Measurements from ENCODE around the gene PRKRIP1. TPM values are rescaled to one million over a fixed set of nuclear protein-coding genes. Genes with fewer than 3 reads are reported as not detected.

PRKRIP1 gene
- total and polyA plus RNA-seq, 2 experiments from 2014 or later, result 25.5 to 29.1 TPM

DNA sequence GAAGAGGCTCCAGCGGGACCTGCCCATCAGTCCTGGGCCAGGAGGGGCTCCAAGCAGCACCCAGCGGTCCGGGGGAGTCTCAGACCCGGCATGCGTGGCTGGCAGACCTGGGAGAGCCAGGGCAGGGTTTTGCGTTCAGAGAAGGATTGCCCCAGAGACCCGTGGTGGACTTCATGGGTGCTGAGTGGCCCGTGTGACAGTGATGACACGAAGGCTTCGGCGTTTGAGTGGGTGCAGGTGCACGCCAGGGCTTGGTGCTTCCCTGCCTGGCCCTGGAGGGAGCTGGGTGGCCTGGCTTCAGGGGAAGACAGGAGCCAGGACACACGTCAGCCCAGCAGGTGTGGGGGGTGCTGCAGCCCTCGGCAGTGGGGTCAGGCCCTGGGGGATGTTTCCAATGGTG lies 51.1 kb downstream of the PRKRIP1 start (continued):
- TF ChIP-seq, protein P1, sequence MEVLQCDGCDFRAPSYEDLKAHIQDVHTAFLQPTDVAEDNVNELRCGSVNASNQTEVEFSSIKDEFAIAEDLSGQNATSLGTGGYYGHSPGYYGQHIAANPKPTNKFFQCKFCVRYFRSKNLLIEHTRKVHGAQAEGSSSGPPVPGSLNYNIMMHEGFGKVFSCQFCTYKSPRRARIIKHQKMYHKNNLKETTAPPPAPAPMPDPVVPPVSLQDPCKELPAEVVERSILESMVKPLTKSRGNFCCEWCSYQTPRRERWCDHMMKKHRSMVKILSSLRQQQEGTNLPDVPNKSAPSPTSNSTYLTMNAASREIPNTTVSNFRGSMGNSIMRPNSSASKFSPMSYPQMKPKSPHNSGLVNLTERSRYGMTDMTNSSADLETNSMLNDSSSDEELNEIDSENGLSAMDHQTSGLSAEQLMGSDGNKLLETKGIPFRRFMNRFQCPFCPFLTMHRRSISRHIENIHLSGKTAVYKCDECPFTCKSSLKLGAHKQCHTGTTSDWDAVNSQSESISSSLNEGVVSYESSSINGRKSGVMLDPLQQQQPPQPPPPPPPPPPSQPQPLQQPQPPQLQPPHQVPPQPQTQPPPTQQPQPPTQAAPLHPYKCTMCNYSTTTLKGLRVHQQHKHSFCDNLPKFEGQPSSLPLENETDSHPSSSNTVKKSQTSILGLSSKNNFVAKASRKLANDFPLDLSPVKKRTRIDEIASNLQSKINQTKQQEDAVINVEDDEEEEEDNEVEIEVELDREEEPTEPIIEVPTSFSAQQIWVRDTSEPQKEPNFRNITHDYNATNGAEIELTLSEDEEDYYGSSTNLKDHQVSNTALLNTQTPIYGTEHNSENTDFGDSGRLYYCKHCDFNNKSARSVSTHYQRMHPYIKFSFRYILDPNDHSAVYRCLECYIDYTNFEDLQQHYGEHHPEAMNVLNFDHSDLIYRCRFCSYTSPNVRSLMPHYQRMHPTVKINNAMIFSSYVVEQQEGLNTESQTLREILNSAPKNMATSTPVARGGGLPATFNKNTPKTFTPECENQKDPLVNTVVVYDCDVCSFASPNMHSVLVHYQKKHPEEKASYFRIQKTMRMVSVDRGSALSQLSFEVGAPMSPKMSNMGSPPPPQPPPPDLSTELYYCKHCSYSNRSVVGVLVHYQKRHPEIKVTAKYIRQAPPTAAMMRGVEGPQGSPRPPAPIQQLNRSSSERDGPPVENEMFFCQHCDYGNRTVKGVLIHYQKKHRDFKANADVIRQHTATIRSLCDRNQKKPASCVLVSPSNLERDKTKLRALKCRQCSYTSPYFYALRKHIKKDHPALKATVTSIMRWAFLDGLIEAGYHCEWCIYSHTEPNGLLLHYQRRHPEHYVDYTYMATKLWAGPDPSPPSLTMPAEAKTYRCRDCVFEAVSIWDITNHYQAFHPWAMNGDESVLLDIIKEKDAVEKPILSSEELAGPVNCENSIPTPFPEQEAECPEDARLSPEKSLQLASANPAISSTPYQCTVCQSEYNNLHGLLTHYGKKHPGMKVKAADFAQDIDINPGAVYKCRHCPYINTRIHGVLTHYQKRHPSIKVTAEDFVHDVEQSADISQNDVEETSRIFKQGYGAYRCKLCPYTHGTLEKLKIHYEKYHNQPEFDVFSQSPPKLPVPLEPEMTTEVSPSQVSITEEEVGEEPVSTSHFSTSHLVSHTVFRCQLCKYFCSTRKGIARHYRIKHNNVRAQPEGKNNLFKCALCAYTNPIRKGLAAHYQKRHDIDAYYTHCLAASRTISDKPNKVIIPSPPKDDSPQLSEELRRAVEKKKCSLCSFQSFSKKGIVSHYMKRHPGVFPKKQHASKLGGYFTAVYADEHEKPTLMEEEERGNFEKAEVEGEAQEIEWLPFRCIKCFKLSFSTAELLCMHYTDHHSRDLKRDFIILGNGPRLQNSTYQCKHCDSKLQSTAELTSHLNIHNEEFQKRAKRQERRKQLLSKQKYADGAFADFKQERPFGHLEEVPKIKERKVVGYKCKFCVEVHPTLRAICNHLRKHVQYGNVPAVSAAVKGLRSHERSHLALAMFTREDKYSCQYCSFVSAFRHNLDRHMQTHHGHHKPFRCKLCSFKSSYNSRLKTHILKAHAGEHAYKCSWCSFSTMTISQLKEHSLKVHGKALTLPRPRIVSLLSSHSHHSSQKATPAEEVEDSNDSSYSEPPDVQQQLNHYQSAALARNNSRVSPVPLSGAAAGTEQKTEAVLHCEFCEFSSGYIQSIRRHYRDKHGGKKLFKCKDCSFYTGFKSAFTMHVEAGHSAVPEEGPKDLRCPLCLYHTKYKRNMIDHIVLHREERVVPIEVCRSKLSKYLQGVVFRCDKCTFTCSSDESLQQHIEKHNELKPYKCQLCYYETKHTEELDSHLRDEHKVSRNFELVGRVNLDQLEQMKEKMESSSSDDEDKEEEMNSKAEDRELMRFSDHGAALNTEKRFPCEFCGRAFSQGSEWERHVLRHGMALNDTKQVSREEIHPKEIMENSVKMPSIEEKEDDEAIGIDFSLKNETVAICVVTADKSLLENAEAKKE (CRISPR knock-in tag; IDR thresholded peaks at IDR 0.05), result no peak
- no peak for TF ChIP-seq EZH2 (IDR thresholded peaks at IDR 0.05; ENCODE audit: low read depth, unreplicated experiment)

DNA sequence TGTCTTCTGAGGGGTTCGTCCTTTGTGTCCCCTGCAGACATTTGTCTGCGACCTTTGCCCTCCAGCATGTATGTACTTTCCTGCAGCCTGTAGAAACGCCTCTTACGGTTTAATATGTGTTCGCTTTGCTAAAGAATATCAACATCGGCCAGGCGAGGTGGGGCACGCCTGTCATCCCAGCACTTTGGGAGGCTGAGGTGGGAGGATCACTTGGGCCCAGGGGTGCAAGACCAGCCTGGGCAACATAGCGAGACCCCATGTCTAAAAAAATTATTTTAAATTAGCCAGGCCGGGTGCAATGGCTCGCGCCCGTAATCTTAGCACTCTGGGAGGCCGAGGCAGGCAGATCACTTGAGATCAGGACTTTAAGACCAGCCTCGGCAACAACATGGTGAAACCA lies 53.0 kb downstream of the PRKRIP1 start:
- H4K20me1 ChIP-seq (replicated peaks; ENCODE audit: insufficient read depth), result no peaks in the 10 kb centered on the region; the same call in 1 of the 2 replicates
- TF ChIP-seq CREB1 (CRISPR knock-in tag; IDR thresholded peaks at IDR 0.05; ENCODE audit: low read depth) (no peak), ZNF114 (CRISPR knock-in tag; IDR thresholded peaks at IDR 0.05) (no peak), NANOG (IDR thresholded peaks at IDR 0.05; ENCODE audit: borderline replicate concordance) (no peak), EZH2phosphoT487 (IDR thresholded peaks at IDR 0.05; ENCODE audit: unreplicated experiment) (no peak), ZNF331 (CRISPR knock-in tag; IDR thresholded peaks at IDR 0.05; ENCODE audit: low read depth) (no peak), JUNB (IDR thresholded peaks at IDR 0.05; ENCODE audit: unreplicated experiment) (no peak), STAT1 (IDR thresholded peaks at IDR 0.05; ENCODE audit: unreplicated experiment) (no peak), POLR2AphosphoS5 (IDR thresholded peaks at IDR 0.05; ENCODE audit: low read depth) (no peak)
- TF ChIP-seq, protein P2, sequence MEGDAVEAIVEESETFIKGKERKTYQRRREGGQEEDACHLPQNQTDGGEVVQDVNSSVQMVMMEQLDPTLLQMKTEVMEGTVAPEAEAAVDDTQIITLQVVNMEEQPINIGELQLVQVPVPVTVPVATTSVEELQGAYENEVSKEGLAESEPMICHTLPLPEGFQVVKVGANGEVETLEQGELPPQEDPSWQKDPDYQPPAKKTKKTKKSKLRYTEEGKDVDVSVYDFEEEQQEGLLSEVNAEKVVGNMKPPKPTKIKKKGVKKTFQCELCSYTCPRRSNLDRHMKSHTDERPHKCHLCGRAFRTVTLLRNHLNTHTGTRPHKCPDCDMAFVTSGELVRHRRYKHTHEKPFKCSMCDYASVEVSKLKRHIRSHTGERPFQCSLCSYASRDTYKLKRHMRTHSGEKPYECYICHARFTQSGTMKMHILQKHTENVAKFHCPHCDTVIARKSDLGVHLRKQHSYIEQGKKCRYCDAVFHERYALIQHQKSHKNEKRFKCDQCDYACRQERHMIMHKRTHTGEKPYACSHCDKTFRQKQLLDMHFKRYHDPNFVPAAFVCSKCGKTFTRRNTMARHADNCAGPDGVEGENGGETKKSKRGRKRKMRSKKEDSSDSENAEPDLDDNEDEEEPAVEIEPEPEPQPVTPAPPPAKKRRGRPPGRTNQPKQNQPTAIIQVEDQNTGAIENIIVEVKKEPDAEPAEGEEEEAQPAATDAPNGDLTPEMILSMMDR (conservative IDR thresholded peaks at IDR 0.05; ENCODE audit: low read depth in 2 of 2), result no peak
- TF ChIP-seq, protein P3, sequence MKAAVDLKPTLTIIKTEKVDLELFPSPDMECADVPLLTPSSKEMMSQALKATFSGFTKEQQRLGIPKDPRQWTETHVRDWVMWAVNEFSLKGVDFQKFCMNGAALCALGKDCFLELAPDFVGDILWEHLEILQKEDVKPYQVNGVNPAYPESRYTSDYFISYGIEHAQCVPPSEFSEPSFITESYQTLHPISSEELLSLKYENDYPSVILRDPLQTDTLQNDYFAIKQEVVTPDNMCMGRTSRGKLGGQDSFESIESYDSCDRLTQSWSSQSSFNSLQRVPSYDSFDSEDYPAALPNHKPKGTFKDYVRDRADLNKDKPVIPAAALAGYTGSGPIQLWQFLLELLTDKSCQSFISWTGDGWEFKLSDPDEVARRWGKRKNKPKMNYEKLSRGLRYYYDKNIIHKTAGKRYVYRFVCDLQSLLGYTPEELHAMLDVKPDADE (IDR thresholded peaks at IDR 0.05), result no peak

More for the DNA sequence above, 53.0 kb downstream of the PRKRIP1 start:
- Histone ChIP-seq H2AFZ (no peak overlapping the region), H3K4me1 (ENCODE audit: insufficient read depth) (no peaks in the 10 kb centered on the region), H3K36me3 (ENCODE audit: insufficient read depth) (no peaks in the 10 kb centered on the region), H3F3A (replicated peaks; ENCODE audit: low read depth) (0 out of 2 replicates have a peak, but pooled peaks cover 3% of the 10 kb centered on the region), H3K4me2 (no peak overlapping the region), H3K4me3 (no peak overlapping the region), H3K27ac (ENCODE audit: low read depth) (no peak overlapping the region), H3K9me2 (ENCODE audit: insufficient read depth) (no peaks in the 10 kb centered on the region), H3K79me2 (replicated peaks; ENCODE audit: insufficient read depth) (no peaks in the 10 kb centered on the region), H3K27me3 (ENCODE audit: insufficient read depth) (no peaks in the 10 kb centered on the region)
- H3K4me1 Mint-ChIP-seq, result peaks cover 4% of the 10 kb centered on the region; the same call in 1 of the 3 replicates
- H3K4me3 Mint-ChIP-seq, result no peak overlapping the region
- ATAC-seq (no peak), DNase-seq (ENCODE audit: low spot score) (no peak)
- no peaks in the 10 kb centered on the region for H3K9me3 Mint-ChIP-seq
- no peak overlapping the region for H3K27ac Mint-ChIP-seq
- peaks cover 5% of the 10 kb centered on the region for H3K27me3 Mint-ChIP-seq (ENCODE audit: insufficient read depth, low read depth, poor library complexity)
- H3K36me3 Mint-ChIP-seq (ENCODE audit: low read depth), result peaks cover 3% of the 10 kb centered on the region; the same call in 2 of the 3 replicates

All from GM23338 (cell line).